Right hindlimb (tissue), 1 donor: ENCODE measurements around the gene ARHGAP26.
"Not testable (repeated sequence)": the region's sequence is repeated elsewhere in the genome, so short reads cannot be mapped to it uniquely, and the experiment has no call there.

Experiments
- DNase-seq: peaks from one replicate; pipeline ENCODE4 v3.0.0-alpha.2; 2018

Gene ARHGAP26

GRCh38 chr5:143074414-143074996, 304.3 kb downstream of the ARHGAP26 start:
- no peak for DNase-seq

DNA sequence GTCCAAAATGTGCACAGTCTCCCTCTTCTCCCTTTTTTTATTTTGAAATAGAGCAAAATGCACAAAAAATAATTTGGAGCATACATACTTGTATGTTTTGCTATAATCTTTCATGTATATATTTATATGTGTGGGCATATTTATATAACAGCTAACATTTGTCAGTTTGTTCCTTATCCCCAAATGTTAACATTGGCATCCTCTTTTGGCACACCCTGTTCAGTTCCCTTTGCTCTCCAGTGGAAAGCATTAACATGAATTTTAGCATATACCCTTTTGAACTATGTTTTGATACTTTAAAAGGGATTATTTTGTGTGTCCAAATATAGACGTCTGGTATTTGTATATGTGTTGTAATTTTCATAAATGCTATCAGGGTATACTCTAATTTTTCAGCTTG, 306.2 kb downstream of the ARHGAP26 start:
- DNase-seq, result no peak

DNA sequence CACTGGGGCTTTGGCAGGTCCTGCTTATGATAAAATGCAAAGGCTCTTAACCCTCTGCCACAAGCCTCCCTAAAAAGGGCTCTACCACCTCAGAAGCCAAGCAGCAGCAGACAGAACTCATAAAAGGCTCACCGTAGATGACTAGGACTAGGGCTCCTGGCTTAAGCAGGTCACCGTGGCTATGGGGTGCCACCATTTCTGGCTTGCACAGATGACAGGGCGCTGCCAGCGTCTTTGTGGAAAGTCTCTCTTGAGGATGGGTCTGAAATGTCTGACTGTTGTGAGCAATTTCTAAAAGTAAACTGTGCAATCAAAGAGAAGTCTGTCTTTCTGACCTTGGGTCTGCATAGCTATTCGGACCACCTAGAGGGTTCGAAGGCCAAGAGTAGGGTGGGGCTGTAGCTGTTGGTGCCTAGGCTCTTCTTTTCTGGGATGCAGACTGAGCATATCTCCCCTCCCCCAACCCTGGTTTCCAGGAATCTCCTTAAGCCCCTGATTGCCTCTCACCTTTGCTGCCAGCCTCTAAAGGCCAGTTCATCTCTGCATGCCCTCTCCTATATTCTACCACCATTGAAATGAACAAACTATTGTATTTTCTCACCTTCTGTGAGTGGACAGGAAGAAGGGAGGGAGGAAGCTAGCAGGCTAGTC, 307.4 kb downstream of the ARHGAP26 start:
- no peak for DNase-seq

DNA sequence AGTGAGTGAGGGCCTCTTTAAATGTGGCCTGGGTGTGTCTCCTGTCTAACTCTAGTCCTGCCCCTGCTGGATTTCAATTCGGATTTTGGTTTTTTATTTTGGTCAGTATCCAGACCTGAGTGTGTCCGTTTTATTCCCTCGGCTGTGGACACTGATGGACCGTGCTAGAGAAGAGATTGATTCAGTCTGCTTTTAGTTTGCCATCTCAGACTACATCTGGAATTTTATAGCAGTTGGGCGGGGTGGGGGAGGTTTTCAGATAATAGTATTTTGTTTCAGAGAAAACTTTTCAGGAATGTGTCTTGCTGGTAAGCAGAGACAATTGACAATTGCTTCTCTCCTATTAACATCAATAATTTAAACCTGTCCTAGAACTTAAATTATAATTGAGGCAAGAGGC, 308.1 kb downstream of the ARHGAP26 start:
- DNase-seq, result no peak

DNA sequence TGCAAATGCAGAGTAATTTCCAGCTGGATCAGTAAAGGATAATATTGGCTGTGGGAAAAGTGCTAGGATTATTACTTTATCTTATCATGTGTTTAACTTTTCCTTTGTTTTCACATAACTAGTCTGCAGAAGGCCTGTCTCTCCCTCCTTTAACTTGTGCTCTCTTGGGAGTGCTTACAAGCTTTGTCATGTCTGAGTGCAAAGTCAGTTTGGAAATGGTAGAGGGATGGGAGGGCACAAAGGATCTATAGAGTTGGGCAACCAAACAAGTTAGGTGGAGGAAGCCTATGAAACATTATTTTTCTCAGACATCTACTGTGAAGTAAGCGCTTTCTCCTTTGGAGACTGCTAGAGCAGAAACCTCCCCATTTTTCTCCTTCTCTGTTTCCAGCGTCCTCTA, 308.8 kb downstream of the ARHGAP26 start:
- no peak for DNase-seq

DNA sequence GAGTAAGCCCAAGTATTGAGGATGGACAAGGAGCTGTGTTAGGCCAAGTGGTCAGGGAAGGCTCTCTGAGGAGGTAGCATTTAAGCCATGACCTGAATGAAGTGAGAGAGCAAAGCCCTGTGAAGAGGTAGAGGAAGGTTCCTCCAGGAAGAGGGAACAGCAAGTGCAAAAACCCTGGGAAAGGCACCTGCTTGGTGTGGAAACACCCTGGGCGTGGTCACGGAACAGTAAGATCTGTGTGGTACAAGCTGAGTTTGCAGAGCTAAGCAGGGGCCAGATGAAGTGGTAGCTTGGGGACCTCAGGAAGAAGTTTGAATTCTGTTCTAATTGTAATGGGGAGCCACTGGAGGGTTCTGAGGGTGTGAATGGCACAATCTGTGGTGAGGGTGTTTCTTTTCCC, 310.2 kb downstream of the ARHGAP26 start:
- DNase-seq, result no peak

DNA sequence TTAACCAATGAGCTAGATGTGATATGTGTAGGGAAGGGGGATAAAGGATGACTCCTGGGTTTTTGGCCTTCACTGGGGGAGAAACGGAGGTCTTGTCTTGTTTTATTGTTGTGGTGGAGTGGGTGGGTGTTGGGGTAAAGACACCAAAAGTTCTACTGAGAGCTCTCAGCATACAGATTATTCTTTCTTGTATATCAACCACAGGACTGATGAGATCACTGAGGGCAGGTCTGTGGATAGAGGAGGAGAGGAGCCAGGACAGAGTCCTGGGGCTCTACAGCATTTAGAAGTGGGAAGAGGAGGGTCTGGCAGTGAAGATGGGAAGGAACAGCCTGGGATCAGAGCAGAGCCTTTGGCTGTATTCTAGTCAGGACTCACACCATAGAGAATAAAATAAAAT, 310.8 kb downstream of the ARHGAP26 start:
- DNase-seq, result no peak

DNA sequence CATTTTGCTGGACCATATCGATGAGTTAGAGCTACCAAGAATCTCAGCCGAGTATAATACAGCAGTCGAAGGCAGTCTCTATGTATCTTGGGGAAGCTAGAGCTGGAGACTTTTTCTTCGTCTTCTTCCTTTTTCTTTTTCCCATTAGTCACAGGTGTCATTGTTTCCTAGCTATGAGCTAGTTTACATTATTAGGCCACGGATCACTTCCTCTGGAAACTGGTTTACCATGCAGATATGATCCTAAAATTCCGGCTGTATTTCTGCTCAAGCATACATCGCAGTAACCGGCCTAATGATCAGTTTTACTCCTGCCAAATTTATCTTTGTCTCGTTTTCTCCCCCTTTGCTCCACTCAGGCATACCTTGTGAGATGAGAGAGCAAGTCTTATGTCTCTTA, 312.8 kb downstream of the ARHGAP26 start:
- DNase-seq, result no peak

DNA sequence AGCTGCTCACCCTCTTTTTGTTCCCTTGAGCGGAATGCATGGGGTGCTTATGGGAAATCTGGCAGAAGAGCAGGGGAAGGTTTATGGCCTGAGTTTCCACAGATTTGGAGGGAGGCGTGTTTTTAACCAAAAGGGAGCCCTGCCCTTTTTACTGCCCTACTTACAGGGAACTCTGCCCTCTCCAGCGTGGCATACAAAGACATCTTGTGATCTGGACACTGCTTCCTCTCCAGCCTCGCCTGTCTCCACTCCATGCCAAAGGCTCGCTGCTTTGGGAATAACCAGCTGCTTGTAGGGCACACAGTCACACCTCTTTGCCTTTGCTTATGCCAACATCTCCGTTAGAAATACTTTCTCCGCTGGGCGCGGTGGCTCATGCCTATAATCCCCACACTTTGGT, 314.2 kb downstream of the ARHGAP26 start:
- peak; percentile 55 for DNase-seq

GRCh38 chr5:143085319-143085917, 315.2 kb downstream of the ARHGAP26 start:
- peak; percentile 53 for DNase-seq

DNA sequence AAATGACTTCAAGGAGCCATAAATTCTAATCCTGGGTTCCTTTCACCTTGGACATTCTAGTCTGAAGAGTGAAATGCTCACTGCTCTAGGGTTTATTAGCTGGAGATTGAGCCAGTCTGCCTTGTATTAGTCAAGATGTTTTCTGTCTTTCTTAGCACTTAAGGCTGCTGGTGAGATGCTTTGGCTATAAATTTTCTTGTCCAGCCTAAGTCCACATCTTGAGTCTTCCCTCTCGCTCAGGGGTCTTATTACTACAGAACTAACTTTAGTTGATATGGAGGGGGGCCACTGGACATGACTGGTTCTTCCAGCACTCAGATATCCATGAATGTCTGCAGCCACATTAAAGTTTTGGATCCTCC, 316.4 kb downstream of the ARHGAP26 start:
- no peak for DNase-seq

GRCh38 chr5:143086908-143087637, 316.9 kb downstream of the ARHGAP26 start:
- DNase-seq, result no peak

DNA sequence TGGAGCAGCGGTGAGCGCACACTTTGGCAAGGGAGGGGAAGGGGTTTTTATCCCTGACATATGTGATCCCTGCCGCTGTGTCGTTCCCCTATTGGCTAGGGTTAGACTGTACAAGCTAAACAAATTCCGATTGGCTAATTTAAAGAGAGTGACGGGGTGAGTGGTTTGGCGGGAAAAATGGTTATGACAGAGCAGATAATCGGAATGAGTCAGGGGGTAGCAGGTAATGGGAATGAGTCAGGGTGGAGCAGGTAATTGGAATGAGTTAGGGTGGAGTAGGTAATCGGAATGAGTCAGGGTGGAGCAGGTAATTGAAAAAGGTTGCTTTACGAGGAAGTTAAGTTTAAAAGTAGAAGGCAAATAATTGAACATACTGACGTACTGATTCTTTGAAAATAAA, 318.5 kb downstream of the ARHGAP26 start:
- not testable (repeated sequence) for DNase-seq

DNA sequence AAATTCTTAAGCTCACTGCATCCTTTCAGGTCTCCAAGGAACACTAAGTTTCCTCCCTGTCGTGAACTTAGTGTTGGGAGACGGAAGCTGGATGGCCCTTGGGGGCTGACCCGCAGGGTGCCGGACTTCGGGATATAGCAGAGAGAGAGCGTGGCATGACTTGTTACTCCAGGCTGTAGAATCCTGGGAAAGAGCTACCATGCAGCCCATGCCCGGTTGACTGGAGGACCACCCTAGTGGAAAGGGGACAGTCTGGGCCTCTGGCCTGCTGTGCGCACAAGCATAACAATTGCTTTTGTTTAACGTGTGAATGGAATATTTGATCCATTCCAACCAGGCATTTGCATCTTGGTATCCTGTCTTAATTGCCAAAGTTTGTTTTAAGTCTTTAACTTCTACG, 319.9 kb downstream of the ARHGAP26 start:
- DNase-seq, result not testable (repeated sequence)

DNA sequence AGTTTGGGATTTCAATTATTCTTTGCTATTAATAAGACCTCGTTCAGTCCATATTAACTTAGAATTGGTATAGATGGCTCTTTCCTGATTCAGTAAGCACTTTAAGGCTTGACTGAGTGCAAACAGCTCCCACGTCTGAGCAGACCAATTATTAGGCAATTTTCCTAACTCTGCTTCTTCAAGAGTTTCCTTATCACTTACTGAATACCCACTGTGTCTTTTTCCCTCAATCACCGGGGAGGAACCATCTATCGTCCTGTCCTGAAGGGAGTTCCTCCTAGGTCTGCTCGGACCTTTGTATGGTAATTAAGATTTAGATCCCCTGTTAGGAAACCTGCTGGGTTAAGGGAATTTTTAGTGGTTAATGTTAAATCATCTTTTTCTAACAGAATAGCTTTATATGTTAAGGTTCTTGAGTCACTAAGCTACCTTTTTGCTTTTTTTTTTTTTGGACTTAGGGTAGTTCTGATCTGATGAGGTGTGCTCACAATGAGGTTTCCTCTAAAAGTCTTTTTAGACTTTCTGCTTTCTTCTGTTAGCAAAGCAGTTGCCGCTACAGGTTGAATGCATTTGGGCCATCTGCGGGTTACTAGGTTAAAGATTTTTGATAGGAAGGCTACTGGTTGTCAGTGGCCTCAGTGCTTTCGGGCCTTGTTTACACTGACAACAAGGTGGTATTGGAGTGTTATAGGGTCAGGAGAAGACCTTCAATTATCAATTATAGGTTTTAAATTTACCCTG, 322.7 kb downstream of the ARHGAP26 start:
- not testable (repeated sequence) for DNase-seq

DNA sequence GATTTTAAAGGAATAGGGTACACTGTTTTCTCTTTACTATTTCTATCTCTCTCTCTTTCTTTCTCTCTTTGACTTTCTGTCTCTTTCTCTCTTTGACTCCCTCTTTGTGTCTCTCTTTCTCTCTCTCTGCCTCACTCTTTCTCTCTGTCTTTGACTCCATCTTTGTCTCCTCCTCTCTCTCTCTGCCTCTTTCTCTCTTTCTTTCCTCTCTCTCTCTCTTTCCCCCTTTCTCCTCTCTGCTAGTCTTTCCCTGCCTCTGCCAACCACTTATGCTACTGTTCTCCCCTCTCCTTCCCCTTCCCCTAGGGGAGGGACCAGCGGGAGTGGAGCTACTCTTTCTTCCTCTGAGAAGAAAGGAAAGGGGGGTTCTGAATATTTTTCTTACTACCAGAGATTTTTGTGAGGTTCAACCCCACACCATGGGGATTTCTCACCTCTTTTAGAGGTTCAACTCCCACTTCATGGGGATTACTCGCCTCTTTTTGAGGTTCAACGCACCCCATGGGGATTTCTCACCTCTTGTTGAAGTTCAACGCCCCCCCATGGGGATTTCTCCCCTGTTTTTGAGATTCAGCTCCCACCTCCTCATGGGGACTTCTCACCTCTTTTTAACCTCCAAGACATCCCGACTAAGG, 323.4 kb downstream of the ARHGAP26 start:
- DNase-seq, result no peak

- no peak for DNase-seq
Observed at GRCh38 chr5:143094087-143094521, 323.9 kb downstream of the ARHGAP26 start.

DNA sequence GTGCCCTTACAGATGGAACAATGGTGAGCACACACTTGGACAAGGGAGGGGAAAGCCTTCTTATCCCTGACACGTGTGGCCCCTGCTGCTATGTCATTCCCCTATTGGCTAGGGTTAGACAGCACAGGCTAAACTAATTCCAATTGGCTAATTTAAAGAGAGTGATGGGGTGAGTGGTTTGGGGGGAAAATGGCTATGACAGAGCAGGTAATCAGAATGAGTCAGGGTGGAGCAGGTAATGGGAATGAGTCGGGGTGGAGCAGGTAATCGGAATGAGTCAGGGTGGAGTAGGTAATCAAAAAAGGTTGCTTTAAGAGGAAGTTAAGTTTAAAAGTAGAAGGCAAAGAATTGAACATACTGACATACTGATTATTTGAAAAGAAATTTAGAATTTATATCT, 324.4 kb downstream of the ARHGAP26 start:
- not testable (repeated sequence) for DNase-seq

GRCh38 chr5:143101121-143101520, 330.9 kb downstream of the ARHGAP26 start:
- no peak for DNase-seq

- no peak for DNase-seq
Observed at GRCh38 chr5:143101725-143102386, 331.7 kb downstream of the ARHGAP26 start.

GRCh38 chr5:143102411-143102810, 332.2 kb downstream of the ARHGAP26 start:
- peak; percentile 42 for DNase-seq
